SHP77 (cell line): ENCODE data around the gene UGGT1.

ENCODE experiments used
- DNase-seq, 2 experiments: peaks; one replicate each; lab custom pipeline; 2025; lab: John Stamatoyannopoulos, UW

UGGT1 gene, protein sequence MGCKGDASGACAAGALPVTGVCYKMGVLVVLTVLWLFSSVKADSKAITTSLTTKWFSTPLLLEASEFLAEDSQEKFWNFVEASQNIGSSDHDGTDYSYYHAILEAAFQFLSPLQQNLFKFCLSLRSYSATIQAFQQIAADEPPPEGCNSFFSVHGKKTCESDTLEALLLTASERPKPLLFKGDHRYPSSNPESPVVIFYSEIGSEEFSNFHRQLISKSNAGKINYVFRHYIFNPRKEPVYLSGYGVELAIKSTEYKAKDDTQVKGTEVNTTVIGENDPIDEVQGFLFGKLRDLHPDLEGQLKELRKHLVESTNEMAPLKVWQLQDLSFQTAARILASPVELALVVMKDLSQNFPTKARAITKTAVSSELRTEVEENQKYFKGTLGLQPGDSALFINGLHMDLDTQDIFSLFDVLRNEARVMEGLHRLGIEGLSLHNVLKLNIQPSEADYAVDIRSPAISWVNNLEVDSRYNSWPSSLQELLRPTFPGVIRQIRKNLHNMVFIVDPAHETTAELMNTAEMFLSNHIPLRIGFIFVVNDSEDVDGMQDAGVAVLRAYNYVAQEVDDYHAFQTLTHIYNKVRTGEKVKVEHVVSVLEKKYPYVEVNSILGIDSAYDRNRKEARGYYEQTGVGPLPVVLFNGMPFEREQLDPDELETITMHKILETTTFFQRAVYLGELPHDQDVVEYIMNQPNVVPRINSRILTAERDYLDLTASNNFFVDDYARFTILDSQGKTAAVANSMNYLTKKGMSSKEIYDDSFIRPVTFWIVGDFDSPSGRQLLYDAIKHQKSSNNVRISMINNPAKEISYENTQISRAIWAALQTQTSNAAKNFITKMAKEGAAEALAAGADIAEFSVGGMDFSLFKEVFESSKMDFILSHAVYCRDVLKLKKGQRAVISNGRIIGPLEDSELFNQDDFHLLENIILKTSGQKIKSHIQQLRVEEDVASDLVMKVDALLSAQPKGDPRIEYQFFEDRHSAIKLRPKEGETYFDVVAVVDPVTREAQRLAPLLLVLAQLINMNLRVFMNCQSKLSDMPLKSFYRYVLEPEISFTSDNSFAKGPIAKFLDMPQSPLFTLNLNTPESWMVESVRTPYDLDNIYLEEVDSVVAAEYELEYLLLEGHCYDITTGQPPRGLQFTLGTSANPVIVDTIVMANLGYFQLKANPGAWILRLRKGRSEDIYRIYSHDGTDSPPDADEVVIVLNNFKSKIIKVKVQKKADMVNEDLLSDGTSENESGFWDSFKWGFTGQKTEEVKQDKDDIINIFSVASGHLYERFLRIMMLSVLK (N-terminal part only)

DNA sequence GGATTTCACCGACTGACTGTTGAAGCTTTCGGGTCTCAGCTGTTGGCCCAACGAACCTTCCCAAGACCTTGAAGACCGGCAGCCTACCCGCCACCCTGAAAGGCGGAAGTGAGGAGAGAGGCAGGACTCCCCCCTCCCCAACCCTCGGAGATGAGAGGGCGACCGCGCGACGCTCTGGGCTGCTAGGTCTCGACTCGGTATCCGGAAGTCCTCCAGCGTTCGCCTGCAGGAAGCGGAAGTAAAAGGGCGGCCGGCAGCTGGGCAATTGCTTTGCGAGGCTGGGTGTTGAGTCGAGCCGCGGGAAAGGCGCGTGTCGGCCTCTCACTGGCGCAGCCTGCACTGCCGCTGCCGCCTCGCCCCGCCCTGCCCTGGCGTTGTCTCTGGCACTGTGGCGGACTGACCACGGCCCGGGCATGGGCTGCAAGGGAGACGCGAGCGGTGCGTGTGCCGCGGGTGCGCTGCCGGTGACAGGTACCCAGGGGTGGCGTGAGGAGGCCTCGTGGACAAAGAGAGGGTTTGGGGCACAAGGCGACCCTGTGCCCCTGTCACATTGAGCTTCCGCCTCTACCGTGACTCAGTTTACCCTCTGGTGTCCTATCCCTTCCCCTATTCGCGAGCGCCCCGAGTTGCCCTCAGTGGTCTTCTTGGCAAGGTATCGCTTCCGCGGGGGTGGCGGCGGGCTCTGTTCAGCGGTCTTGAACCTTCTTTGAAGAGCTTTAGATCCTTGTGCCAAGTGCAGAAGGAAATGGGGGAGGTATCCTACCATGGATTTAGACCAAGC is at the start of gene UGGT1:
UGGT1 (plus strand) TSS at position 256 of the 781 bp plus-strand sequence; CDS start at position 414, 158 bp downstream.
- DNase-seq: peak; percentile 94 to 97

DNA sequence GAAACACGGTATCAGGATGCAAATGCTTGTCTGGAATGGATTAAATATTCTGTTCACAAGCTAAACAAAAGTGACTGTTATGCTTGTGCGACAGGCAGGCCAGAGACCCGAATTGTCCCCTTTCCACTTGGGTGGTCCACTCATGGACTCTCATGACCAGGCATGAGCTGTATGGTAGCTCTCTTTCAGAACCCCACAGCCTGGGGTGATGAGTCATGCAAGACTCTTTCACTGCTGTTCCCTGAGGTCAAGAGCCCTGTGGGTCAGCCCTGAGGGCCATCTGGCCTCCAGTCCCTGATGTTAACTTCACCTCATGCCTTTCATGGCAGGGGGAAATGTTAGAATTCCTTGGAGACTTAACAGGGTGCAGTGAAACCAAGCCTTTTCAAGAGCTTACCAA is 49.4 kb upstream of the UGGT1 start:
- DNase-seq: no peak

DNA sequence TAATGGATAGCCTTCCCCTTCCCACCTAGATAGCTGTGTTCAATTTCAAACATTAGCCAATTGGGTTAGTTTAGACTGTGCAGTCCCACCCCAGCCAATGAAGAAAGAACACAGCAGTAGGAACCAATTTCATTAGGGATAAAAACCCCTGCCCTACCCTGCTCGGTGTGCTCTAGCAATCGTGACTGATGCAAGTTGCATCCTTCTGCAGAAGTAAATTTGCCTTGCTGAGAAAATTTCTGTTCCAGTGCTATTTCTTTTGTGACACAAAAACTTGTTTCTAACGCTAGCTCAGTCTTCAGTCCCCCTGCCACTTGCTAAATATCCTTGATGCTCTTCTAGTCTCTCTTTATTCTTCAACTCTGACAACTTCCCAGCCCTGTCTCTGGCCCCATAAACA is 48.0 kb upstream of the UGGT1 start:
- DNase-seq: no peak

DNA sequence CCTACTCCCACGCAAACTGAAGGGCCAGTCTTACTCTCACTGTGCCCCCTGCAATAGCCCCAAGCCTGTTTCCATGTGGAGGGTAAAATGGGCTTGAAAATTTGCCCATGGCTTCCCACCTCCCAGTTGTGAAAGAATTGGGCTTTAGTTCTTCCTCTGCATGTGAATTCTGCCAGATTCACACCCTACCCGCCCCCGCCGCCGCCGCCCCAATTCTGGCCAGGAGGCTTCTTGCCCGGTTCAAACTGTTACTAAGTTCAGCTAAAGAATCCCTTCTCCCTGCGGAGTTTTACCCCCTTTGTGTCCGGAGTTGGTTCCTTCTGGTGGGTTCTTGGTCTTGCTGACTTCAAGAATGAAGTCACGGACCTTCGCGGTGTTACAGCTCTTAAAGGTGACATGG is 37.7 kb upstream of the UGGT1 start:
- DNase-seq: no peak

DNA sequence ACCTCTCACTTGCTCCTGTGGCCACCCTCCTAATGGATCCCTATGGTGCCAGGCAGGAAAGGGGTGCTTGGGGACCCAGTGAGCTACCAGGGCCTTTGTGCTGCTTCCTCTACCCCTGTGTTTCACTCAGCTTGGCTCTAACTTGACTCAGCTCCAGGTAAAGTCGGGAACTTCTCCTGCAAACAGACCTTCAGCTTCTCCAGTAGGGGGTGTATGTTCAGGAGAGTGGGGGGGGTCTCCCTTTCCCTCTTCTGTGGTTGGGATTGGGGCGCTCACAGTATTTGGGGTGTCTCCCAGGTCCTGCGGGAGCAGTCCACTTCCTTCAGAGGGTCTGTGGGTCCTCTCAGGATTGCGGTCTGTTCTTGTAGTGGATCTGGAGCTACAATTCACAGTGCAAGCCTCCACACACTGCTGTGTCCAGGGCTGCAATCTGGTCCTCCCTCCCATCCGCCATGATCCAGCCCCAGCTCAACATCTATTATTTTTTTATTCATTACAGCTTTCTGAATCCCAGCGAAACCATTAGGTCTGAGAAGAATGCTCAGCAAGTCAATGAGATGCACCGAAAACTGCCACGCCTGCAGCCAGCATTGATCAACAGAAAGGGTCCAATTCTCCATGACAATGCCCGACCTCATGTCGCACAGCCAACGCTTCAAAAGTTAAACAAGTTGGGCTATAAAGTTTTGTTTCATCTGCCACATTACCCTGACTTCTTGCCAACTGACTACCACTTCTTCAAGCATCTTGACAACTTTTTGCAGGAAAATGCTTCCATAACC is 36.7 kb upstream of the UGGT1 start:
- DNase-seq: no peak

DNA sequence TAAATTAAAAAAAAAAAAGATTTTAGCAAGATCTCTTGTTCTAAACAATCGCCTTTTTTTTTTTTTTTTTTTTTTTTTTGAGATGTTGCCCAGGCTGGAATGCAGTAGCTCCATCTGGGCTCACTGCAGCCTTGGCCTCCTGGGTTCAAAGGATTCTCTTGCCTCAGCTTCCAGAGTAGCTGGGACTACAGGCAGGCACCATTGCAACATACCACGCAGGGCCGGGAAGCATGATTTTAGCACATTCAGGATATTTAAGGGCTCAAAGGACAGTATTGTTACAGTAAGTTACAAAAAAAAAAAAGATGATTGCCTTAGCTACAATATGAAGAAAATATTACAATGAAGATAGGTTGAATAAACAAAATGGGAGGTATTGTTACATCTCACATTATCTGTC is 33.7 kb upstream of the UGGT1 start:
- no peak for DNase-seq

DNA sequence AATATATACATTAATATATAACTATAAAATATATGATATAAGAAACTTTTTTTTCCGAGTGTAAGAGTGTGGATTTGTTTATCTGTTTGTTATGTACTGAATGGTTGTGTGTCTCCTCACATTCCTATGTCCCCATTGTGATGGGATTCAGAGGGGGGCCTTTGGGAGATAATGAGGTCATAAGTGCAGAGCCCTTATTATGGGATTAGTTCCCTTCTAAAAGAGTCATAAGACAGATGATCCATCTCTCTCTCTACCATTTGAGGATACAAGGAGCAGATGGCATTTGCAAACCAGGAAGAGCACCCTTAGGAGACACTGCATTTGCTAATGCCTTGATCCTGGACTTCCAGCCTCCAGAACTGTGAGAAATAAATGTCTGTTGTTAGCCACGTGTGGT is 32.9 kb upstream of the UGGT1 start:
- no peak for DNase-seq

DNA sequence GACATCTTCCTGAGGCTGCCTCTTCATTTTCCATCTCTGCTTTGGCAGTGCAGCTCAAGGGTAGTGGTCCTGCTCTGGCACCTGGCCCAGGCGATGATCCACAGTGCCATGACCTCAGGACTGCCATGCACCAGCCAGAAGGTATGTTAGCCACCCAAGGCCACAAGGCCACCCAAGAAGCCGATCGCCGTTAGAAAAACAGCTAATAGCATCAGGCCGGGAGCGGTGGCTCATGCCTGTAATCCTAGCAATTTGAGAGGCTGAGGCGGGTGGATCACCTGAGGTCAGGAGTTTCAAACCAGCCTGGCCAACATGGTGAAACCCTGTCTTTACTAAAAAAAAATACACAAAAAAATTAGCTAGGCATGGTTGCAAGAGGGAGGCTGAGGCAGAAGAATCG is 28.4 kb upstream of the UGGT1 start:
- no peak for DNase-seq

DNA sequence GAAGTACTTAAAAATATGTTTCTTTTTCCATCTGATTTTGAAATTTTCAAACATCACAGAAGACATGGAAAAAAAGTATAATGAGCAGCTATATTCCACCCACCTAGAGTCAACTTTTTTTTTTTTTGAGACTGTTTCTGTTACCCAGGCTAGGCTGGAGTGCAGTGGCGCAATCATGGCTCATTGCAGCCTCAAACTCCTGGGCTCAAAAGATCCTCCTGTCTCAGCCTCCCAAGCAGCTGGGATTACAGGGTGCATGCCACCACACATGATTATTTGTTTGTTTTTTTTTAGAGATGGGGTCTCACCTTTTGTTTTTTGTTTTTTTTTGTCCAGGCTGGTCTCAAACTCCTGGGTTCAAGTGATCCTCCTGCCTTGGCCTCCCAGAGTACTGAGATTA is 26.6 kb upstream of the UGGT1 start:
- no peak for DNase-seq

DNA sequence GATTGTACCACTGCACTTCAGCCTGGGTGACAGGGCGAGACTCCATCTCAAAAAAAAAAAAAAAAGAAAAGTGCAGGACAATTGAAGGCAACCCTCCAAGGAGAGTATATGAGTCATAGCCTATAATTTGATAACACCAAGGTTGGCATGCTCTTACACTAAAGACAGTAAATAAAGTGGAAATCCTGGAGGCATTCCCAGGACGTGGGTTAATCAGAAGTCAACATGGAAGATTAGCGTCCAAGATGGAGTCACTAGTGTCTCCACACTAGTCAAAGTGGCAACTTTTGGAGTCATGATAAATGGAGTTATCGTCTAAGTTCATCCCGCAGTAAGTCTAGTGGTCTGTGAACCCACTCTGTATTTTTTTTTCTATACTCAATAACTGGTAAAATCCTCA is 21.2 kb upstream of the UGGT1 start:
- no peak for DNase-seq

DNA sequence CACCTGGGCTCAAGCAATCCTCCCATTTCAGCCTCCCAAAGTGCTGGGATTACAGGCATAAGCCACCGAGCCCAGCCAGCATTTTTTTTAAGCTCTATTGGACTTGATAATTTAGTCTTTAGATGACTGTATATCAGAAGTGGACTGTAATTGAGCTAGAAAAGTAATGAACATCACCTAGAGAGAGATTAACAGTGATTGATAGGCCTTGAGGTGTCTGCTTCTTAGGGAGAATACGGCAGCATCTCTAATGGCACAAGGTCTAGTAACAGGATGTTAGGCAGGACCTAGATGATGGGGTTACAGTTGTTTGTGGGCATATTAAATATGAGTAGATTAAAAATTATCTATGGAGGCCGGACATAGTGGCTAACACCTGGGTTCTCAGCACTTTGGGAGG is 17.7 kb upstream of the UGGT1 start:
- DNase-seq: no peak

DNA sequence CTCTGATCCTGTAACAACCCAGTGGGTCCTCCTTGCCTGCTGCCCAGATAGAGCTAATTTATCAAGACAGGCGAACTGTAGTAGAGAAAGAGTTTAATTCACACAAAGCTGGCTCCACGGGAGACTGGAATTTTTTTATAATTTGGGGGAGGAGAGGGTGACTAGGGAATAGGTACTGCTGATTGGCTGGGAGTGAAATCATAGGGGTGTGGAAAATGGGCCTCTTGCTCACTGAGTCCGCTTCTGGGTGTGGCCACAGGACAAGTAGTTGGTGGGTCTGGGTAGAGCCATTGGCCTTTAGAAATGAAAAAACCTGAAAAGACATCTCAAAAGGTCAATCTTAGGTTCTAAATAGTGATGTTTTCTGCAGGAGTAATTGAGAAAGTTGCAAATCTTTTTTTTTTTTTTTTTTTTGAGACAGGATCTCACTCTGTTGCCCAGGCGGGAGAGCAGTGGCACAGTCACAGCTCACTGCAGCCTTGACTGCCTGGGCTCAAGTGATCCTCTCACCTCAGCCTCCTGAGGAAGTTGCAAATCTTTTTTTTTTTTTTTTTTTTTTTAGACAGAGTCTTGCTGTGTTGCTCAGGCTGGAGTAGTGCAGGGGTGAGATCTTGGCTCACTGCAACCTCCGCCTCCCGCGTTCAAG is 14.4 kb upstream of the UGGT1 start:
- no peak for DNase-seq

DNA sequence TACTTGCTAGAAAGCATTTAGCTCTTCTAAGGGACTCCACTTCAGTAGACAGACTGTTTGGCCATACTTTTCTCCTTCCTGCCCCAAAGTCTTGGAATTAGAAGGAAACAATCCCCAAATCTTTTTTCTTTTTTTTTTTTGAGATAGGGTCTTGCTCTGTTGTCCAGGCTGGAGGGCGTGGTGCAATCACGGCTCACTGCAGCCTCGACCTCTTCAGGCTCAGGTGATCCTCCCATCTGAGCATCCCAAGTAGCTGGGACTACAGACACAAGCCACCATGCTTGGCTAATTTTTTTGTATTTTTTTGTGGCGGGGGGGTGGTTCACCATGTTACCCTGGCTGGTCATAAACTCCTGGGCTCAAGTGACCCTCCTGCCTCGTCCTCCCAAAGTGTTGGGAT is 6.2 kb upstream of the UGGT1 start:
- no peak for DNase-seq

DNA sequence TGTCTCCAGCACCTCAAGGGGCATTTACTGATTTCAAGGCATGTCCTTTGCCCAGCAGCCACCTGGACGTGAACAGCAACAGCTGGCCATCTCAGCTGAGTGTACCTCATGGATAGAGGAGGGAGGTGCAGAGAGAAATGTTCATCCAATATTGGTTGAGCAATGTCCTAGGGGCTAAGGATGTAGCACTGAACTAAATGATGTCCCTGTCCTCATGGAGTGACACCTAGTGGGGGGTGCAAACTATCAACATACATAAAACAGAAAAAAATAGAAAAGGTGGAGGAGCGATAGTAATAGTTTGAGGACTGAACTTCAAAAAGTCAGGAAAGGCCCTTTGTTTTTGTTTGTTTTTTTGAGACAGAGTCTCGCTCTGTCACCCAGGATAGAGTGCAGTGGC is 4.8 kb upstream of the UGGT1 start:
- DNase-seq: no peak

DNA sequence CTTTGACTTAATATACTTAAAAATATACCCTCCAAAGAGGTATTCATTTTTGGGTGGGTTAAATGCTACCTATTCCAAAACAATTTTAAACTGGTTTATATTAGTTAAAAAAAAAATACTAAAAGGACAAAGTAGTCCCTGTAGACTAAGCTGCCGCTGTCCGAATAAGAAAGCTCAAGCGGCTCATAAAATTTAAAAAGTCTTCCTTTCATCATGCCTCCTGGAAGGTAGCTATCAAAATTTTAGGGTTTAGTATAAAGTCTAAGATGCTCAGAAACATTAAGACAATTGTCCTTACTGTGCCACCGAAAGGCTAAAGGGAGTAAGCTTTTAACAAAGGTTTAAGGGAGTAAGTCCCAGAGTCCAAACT is 440 bp upstream of the UGGT1 start:
- DNase-seq: peak in 1 of 2 experiments; percentile 47

DNA sequence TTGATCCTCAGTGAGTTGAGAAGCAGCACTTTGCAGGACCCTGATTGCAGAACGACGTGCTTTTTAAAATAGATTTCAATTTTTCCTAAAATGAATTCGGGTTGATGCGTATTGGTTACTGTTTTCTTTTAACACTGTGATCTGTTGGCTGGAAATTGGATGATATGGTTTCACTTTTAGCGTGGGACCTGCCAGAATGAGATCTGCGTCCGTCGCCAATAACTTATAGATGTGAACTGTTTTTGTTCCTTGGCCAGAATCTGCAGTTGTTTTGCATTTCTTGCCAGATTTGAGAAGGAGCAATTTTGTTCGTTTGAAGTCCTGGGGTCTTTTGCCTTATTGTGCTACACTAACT is 703 bp downstream of the UGGT1 start:
- DNase-seq: no peak

DNA sequence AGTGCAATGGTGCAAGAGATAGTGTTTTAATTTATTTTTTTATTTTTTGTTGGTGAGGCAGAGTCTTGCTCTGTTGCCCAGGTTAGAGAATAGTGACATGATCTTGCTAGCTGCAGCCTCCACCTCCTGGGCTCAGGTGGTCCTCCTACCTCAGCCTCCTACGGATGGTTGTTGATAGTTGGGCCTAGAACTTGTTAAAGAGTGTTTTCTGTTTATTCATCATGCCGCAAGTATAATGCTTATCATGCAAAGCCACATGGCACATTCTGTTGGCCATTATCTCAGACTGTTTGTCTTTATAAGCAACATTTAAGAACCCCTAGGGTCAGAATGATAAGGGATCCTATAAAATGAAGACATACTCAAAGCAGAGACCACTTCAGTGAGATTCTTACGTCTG is 1.7 kb downstream of the UGGT1 start:
- no peak for DNase-seq

DNA sequence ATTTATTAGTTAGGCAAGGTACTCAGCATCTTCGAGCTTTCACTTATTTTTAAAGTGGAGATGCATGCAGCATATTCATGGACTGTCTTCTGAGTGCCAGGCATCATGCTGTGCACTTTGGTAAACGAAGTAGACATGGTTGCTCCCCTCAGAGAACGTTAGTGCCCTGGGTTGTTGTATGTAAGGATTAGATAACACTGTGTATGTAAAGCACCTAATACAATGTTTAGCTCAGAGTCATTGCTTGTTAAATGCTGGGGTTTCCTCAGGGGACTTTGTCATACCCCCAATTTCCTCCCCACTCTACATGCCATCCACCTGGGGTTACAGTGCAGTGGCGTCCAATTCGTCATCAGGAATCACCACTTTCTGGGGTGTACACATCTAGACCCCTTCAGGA is 2.8 kb downstream of the UGGT1 start:
- DNase-seq: no peak

DNA sequence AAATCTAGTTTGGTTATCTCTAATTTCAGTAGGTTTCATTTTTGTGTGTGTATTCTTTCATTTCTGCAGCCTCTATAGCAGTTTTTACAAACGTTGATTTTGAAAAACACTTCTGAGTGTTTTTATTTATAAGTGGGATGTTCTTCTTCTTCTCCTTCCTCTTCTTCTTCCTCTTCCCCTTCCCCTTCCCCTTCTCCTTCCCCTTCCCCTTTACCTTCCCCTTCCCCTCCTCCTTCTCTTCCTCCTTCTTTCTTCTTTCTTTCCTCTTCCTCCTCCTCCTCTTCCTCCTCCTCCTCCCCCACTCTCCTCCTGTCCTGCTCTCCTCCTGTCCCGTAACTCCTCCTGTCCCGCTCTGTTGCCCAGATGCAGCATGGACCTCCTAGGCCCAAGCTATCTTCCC is 4.2 kb downstream of the UGGT1 start:
- no peak for DNase-seq

DNA sequence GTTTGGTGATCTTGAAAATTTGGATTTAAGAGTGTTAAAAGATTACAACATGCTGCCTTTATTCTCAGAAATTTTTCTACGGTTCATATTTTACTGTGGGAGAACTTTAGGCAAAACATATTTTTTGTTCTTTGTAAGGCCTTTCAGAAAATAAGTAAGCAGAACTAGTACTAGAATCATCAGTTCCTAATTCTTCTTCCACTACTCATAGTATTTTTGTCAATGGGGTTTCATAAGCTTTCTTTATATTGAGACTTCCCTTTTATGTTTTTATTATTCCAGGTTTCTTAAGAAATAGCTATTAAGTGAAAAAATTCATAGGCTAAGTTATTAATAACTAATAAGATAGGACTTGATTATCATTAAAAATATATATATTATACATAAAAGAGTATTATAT is 12.4 kb downstream of the UGGT1 start:
- DNase-seq: no peak

DNA sequence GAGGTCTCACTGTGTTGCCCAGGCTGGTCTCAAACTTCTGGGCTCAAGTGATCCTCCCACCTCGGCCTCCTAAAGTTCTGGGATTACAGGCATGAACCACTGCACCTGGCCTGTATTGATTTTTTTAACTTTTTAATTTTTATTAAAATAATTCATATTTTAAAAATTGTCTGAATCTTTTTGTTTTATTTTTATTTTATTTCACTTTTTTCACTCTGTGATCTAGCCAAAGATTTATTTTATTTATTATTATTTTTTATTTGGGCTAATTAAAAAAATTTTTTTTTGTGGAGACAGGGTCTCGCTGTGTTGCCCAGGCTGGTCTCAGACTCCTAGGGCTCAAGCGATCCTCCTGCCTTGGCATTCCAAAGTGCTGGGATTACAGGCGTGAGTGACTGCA is 14.1 kb downstream of the UGGT1 start:
- no peak for DNase-seq
